ENCODE measurements around the gene DNAH11. TPM values are rescaled to one million over a fixed set of nuclear protein-coding genes. Genes with fewer than 3 reads are reported as not detected.
"Not testable (repeated sequence)": the region's sequence is repeated elsewhere in the genome, so short reads cannot be mapped to it uniquely, and the experiment has no call there.

The DNAH11 gene
- total RNA-seq, 1 experiment from 2014 or later, result 1.9 TPM

DNA sequence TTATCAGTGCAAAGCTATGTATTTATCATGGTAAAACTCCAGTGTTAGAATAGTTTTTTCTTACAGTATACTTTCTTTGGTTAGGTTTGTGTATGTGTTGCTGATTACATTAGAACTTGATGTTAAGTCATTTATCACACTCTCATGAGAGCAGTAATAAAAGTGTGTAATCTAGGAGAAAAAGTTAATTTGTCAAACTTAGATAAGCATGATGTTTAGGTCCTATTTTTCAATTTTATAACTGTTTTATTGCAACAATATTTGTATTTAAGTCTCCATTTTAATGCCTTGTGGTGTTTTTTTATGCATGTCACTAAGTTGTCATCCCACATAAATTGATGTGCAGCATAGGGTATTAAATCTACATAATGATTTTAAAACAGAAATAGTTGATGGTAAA, 28.8 kb upstream of the DNAH11 start:
- intact Hi-C loops (cut with micrococcal nuclease; ENCODE audit: unreplicated experiment), result loop anchor here (5.0 kb wide), 1 partner anchor 742 kb away; no protein-coding TSS in a partner anchor
- Mint-ChIP-seq H3K36me3 (ENCODE audit: insufficient read depth, unreplicated experiment) (no peaks in the 10 kb centered on the region), H3K4me3 (ENCODE audit: low read depth, unreplicated experiment) (no peak overlapping the region), H3K4me1 (ENCODE audit: low read depth, unreplicated experiment) (peaks cover 8% of the 10 kb centered on the region), H3K27me3 (ENCODE audit: unreplicated experiment) (no peaks in the 10 kb centered on the region), H3K27ac (ENCODE audit: unreplicated experiment) (no peak overlapping the region), H3K9me3 (ENCODE audit: low read depth, unreplicated experiment) (no peaks in the 10 kb centered on the region)
- no peak for TF ChIP-seq CTCF (IDR thresholded peaks at IDR 0.05; ENCODE audit: unreplicated experiment)
- CTCF ChIA-PET, result no interaction called here
- no TSS peak for BruUV-seq (replicated peaks)
- DNase-seq, result no peak

DNA sequence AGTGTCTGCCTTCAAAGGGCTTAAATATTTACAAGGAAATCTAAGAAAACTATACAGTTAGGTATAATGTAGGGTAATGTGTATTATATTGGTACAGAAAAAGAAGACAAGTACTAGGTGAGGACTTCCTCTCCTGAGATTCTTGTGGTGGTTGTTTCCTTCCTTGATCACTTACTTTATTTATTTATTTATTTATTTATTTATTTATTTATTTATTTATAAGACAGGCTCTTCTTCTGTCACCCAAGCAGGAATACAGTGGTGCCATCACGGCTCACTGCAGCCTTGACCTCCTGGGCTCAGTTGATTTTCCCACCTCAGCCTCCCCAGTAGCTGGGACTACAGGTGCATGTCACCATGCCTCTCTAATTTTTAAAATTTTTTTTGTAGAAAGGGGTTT, 18.2 kb upstream of the DNAH11 start:
- no peak for TF ChIP-seq CTCF (IDR thresholded peaks at IDR 0.05; ENCODE audit: unreplicated experiment)
- H3K4me1 Mint-ChIP-seq (ENCODE audit: low read depth, unreplicated experiment), result no peaks in the 10 kb centered on the region
- H3K36me3 Mint-ChIP-seq (ENCODE audit: insufficient read depth, unreplicated experiment), result no peaks in the 10 kb centered on the region
- no peak overlapping the region for H3K4me3 Mint-ChIP-seq (ENCODE audit: low read depth, unreplicated experiment)
- DNase-seq, result no peak
- CTCF ChIA-PET, result no interaction called here
- BruUV-seq (replicated peaks), result no TSS peak
- H3K27me3 Mint-ChIP-seq (ENCODE audit: unreplicated experiment), result peaks cover 6% of the 10 kb centered on the region
- no peak overlapping the region for H3K27ac Mint-ChIP-seq (ENCODE audit: unreplicated experiment)
- peaks cover 4% of the 10 kb centered on the region for H3K9me3 Mint-ChIP-seq (ENCODE audit: low read depth, unreplicated experiment)
- intact Hi-C loops (cut with micrococcal nuclease; ENCODE audit: unreplicated experiment), result loop anchor here (5.0 kb wide), 1 partner anchor 243 kb away; no protein-coding TSS in a partner anchor

- intact Hi-C loops (cut with micrococcal nuclease; ENCODE audit: unreplicated experiment), result no loop called here
- H3K4me1 Mint-ChIP-seq (ENCODE audit: low read depth, unreplicated experiment), result no peaks in the 10 kb centered on the region
- H3K36me3 Mint-ChIP-seq (ENCODE audit: insufficient read depth, unreplicated experiment), result no peaks in the 10 kb centered on the region
- DNase-seq, result no peak
- TF ChIP-seq CTCF (IDR thresholded peaks at IDR 0.05; ENCODE audit: unreplicated experiment), result peak; percentile 33
- no TSS peak for BruUV-seq (replicated peaks)
- CTCF ChIA-PET, result no interaction called here
- H3K9me3 Mint-ChIP-seq (ENCODE audit: low read depth, unreplicated experiment), result peaks cover 4% of the 10 kb centered on the region
- H3K4me3 Mint-ChIP-seq (ENCODE audit: low read depth, unreplicated experiment), result no peak overlapping the region
- peaks cover 17% of the 10 kb centered on the region for H3K27me3 Mint-ChIP-seq (ENCODE audit: unreplicated experiment)
- no peak overlapping the region for H3K27ac Mint-ChIP-seq (ENCODE audit: unreplicated experiment)
These were observed 16.8 kb upstream of the DNAH11 start for GRCh38 chr7:21526007-21526406.

- CTCF ChIA-PET, result no interaction called here
- Mint-ChIP-seq H3K9me3 (ENCODE audit: low read depth, unreplicated experiment) (peaks cover 4% of the 10 kb centered on the region), H3K36me3 (ENCODE audit: insufficient read depth, unreplicated experiment) (no peaks in the 10 kb centered on the region), H3K27me3 (ENCODE audit: unreplicated experiment) (peaks cover 17% of the 10 kb centered on the region), H3K27ac (ENCODE audit: unreplicated experiment) (no peak overlapping the region), H3K4me3 (ENCODE audit: low read depth, unreplicated experiment) (no peak overlapping the region), H3K4me1 (ENCODE audit: low read depth, unreplicated experiment) (no peaks in the 10 kb centered on the region)
- no TSS peak for BruUV-seq (replicated peaks)
- no peak for TF ChIP-seq CTCF (IDR thresholded peaks at IDR 0.05; ENCODE audit: unreplicated experiment)
- no peak for DNase-seq
- intact Hi-C loops (cut with micrococcal nuclease; ENCODE audit: unreplicated experiment), result no loop called here
These were observed 16.4 kb upstream of the DNAH11 start for GRCh38 chr7:21526448-21526847.

GRCh38 chr7:21532485-21532884, 10.4 kb upstream of the DNAH11 start:
- BruUV-seq (replicated peaks); DNase-seq; H3K4me3 Mint-ChIP-seq (ENCODE audit: low read depth, unreplicated experiment); H3K27ac Mint-ChIP-seq (ENCODE audit: unreplicated experiment); H3K9me3 Mint-ChIP-seq (ENCODE audit: low read depth, unreplicated experiment); H3K36me3 Mint-ChIP-seq (ENCODE audit: insufficient read depth, unreplicated experiment); intact Hi-C loops (cut with micrococcal nuclease; ENCODE audit: unreplicated experiment); H3K4me1 Mint-ChIP-seq (ENCODE audit: low read depth, unreplicated experiment): not testable (repeated sequence)
- peaks cover 17% of the 10 kb centered on the region for H3K27me3 Mint-ChIP-seq (ENCODE audit: unreplicated experiment)
- CTCF ChIA-PET, result interaction anchor here (1.6 kb wide), 1 partner anchor 11 kb away, joined by 4 read pairs; the partner anchor contains the start of gene DNAH11

- intact Hi-C loops (cut with micrococcal nuclease; ENCODE audit: unreplicated experiment); H3K4me3 Mint-ChIP-seq (ENCODE audit: low read depth, unreplicated experiment); H3K9me3 Mint-ChIP-seq (ENCODE audit: low read depth, unreplicated experiment); H3K4me1 Mint-ChIP-seq (ENCODE audit: low read depth, unreplicated experiment); H3K36me3 Mint-ChIP-seq (ENCODE audit: insufficient read depth, unreplicated experiment); DNase-seq; BruUV-seq (replicated peaks); H3K27ac Mint-ChIP-seq (ENCODE audit: unreplicated experiment): not testable (repeated sequence)
- CTCF ChIA-PET, result interaction anchor here (0.6 kb wide), 1 partner anchor 273 kb away, joined by 6 read pairs; no protein-coding TSS in a partner anchor
- H3K27me3 Mint-ChIP-seq (ENCODE audit: unreplicated experiment), result peaks cover 17% of the 10 kb centered on the region
These were observed 9.2 kb upstream of the DNAH11 start for GRCh38 chr7:21533646-21534045.

DNA sequence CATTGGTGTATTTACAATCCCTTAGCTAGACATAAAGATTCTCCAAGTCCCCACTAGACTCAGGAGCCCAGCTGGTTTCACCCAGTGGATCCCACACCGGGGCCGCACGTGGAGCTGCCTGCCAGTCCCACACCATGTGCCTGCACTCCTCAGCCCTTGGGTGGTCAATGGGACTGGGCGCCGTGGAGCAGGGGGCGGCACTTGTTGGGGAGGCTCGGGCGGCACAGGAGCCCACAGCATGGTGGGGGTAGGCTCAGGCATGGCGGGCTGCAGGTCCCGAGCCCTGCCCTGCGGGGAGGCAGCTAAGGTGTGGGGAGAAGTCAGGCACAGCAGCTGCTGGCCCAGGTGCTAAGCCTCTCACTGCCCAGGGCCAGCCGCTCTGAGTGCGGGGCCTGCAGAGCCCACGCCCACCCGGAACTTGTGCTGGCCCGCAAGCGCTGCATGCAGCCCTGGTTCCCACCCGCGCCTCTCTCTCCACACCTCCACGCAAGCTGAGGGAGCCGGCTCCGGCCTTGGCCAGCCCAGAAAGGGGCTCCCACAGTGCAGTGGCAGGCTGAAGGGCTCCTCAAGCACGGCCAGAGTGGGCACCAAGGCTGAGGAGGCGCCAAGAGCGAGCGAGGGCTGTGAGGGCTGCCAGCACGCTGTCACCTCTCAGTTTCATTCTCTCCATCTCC, 6.3 kb upstream of the DNAH11 start:
- CTCF ChIA-PET; H3K4me3 Mint-ChIP-seq (ENCODE audit: low read depth, unreplicated experiment); intact Hi-C loops (cut with micrococcal nuclease; ENCODE audit: unreplicated experiment); H3K27ac Mint-ChIP-seq (ENCODE audit: unreplicated experiment); H3K36me3 Mint-ChIP-seq (ENCODE audit: insufficient read depth, unreplicated experiment); H3K4me1 Mint-ChIP-seq (ENCODE audit: low read depth, unreplicated experiment); DNase-seq; BruUV-seq (replicated peaks); H3K9me3 Mint-ChIP-seq (ENCODE audit: low read depth, unreplicated experiment): not testable (repeated sequence)
- peaks cover 16% of the 10 kb centered on the region for H3K27me3 Mint-ChIP-seq (ENCODE audit: unreplicated experiment)

Data from Calu3 (cell line).